Activated CD8-positive, alpha-beta T cell treated with anti-CD3 and anti-CD28 coated beads, Interleukin-2, amount 10 ng/mL, durations not matched to agents 7 days and 5 days (primary cell): ENCODE results near the gene SEMA5A. TPM values are rescaled to one million over a fixed set of nuclear protein-coding genes. Genes with fewer than 3 reads are reported as not detected.
"Not testable (repeated sequence)": the region's sequence is repeated elsewhere in the genome, so short reads cannot be mapped to it uniquely, and the experiment has no call there.

Experiments used
- ATAC-seq: fragments of 150-1000 bp; cut with Tn5 transposase; one replicate; pipeline ENCODE4 v1.10.0; 2021; ENCODE audit warnings: moderate library complexity
- CTCF ChIA-PET: fragments of 350-600 bp; sonication (Branson Sonifier 250); formaldehyde crosslinking; loops from one replicate; lab custom pipeline; 2021; ENCODE audit warnings: antibody characterized with exemption; lab: Charles Lee
- POLR2A ChIA-PET: fragments of 350-600 bp; sonication (Branson Sonifier 250); formaldehyde crosslinking; loops from one replicate; lab custom pipeline; 2021; ENCODE audit warnings: antibody characterized with exemption; lab: Charles Lee
- DNase-seq: peaks from one replicate; pipeline ENCODE4 v3.0.0-alpha.2; 2020
- H3K27ac Mint-ChIP-seq: one replicate; pipeline ENCODE4 v1.8.0; 2021; ENCODE audit warnings: mild to moderate bottlenecking, mixed read lengths
- H3K27me3 Mint-ChIP-seq: one replicate; pipeline ENCODE4 v1.8.0; 2021; ENCODE audit warnings: low read depth, mixed read lengths
- H3K36me3 Mint-ChIP-seq: one replicate; pipeline ENCODE4 v1.8.0; 2021; ENCODE audit warnings: low read depth, mixed read lengths
- H3K4me1 Mint-ChIP-seq: one replicate; pipeline ENCODE4 v1.8.0; 2021; ENCODE audit warnings: low read depth, mixed read lengths
- H3K4me3 Mint-ChIP-seq: one replicate; pipeline ENCODE4 v1.8.0; 2021; ENCODE audit warnings: mild to moderate bottlenecking, mixed read lengths
- H3K9me3 Mint-ChIP-seq: one replicate; pipeline ENCODE4 v1.8.0; 2022; ENCODE audit warnings: mixed read lengths; ENCODE audit not compliant: insufficient read depth
- total RNA-seq, 2 experiments: library from RNA; stranded (reverse); gene quantifications; one replicate each; pipeline ENCODE4 v1.2.3, GENCODE V29; 2021

Gene SEMA5A
- total RNA-seq, 2 experiments from 2014 or later: not detected

DNA sequence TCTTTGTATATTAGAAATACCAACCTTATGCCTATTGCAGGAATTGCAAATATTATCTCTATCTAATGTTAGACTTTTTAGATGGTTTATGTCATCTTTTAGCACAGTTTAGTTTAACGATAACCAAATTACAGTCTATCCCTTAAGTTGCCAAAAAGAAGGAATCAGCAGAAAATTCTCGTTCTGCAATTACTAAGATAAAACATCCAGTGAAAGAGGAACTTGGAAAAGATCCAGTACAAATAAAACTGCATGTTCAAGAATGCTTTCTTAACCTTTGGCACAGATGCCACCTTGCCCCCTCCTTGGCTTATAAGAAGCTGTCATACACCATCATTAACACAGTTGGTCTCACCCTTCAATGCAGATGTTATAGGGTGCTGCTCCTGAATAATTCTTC lies 124.0 kb downstream of the SEMA5A start:
- H3K9me3 Mint-ChIP-seq: peaks cover 6% of the 10 kb centered on the region
- no peaks in the 10 kb centered on the region for H3K36me3 Mint-ChIP-seq
- CTCF ChIA-PET: no interaction called here
- POLR2A ChIA-PET: no interaction called here
- no peak overlapping the region for H3K4me3 Mint-ChIP-seq
- DNase-seq: no peak
- no peaks in the 10 kb centered on the region for H3K27me3 Mint-ChIP-seq
- H3K4me1 Mint-ChIP-seq: no peaks in the 10 kb centered on the region
- ATAC-seq: no peak
- no peak overlapping the region for H3K27ac Mint-ChIP-seq

DNA sequence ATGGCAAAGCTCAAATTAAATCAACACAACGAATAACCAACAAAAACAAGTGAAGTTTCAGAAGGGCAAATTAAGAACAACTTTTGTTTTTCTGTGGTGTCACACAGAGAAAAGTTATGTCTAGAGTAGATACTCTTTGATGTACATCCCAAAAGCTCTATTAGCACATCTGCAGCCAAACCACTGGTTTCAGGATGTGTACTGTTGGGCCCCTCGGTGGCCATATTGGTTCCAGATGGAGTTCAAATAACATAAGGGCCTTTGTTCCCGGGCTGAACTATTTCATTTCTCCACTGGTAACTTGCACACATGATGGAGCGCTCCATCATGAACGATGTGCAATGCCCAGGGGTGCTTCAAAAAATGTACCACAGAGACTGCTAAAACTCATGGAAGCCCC lies 126.1 kb downstream of the SEMA5A start:
- no peaks in the 10 kb centered on the region for H3K4me1 Mint-ChIP-seq
- ChIA-PET POLR2A (no interaction called here), CTCF (no interaction called here)
- ATAC-seq (no peak), DNase-seq (no peak)
- H3K27ac Mint-ChIP-seq: no peak overlapping the region
- no peaks in the 10 kb centered on the region for H3K36me3 Mint-ChIP-seq
- peaks cover 6% of the 10 kb centered on the region for H3K9me3 Mint-ChIP-seq
- H3K4me3 Mint-ChIP-seq: no peak overlapping the region
- H3K27me3 Mint-ChIP-seq: no peaks in the 10 kb centered on the region

DNA sequence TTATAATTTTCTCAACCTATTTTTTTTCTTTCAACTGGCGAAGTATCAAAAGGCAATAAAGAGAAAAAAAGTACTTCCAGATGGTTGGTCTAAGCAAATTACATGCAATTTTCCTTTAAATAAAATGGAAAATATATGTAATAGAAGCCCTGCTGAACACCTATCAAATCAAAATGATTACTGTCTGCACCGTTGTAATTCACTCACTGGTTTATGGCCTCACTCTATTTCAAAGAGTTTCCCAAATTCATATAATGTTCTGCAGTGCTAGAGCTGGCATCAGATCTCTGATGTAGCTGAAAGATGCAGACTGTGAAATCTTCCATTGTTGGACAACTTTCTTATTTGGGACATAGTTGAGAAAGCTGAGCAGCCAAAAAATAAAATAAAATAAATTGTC lies 130.3 kb downstream of the SEMA5A start:
- ATAC-seq: no peak
- POLR2A ChIA-PET: interaction anchor here (0.6 kb wide), 1 partner anchor 62 kb away, joined by 4 read pairs; no protein-coding TSS in a partner anchor
- Mint-ChIP-seq H3K27ac (no peak overlapping the region), H3K27me3 (no peaks in the 10 kb centered on the region), H3K4me3 (no peak overlapping the region), H3K36me3 (no peaks in the 10 kb centered on the region), H3K9me3 (peaks cover 6% of the 10 kb centered on the region), H3K4me1 (no peaks in the 10 kb centered on the region)
- CTCF ChIA-PET: no interaction called here
- no peak for DNase-seq

DNA sequence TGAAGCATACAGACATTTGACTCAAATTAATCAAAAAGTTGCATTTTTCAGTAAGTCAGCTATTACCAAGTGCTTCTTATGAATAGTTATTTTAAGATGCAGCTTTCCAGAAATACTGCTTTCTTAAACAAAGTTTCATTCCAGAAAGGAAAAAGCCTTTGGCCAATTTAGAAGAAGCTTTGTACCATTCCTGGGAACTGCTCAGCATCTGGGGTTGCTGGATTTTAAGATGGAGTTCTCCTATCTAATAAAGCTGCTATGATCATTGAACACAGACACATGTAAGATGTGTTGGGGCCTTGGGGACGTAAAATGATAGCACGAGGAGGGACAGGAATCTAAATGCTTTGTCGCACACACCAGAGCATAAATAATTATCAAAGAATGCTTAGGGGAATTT lies 130.8 kb downstream of the SEMA5A start:
- no peak for ATAC-seq
- no peaks in the 10 kb centered on the region for H3K36me3 Mint-ChIP-seq
- no peak overlapping the region for H3K4me3 Mint-ChIP-seq

GRCh38 chr5:9411142-9411541 lies 134.7 kb downstream of the SEMA5A start:
- ATAC-seq (no peak), DNase-seq (no peak)
- ChIA-PET CTCF (no interaction called here), POLR2A (no interaction called here)
- peaks cover 4% of the 10 kb centered on the region for H3K9me3 Mint-ChIP-seq
- no peaks in the 10 kb centered on the region for H3K27me3 Mint-ChIP-seq
- no peak overlapping the region for H3K27ac Mint-ChIP-seq
- no peaks in the 10 kb centered on the region for H3K36me3 Mint-ChIP-seq
- no peak overlapping the region for H3K4me3 Mint-ChIP-seq
- no peaks in the 10 kb centered on the region for H3K4me1 Mint-ChIP-seq

More for the DNA sequence above, 130.8 kb downstream of the SEMA5A start:
- CTCF ChIA-PET: no interaction called here
- POLR2A ChIA-PET: interaction anchor here (0.6 kb wide), 1 partner anchor 61 kb away, joined by 4 read pairs; no protein-coding TSS in a partner anchor
- Mint-ChIP-seq H3K4me1 (no peaks in the 10 kb centered on the region), H3K27ac (no peak overlapping the region), H3K9me3 (peaks cover 6% of the 10 kb centered on the region), H3K27me3 (no peaks in the 10 kb centered on the region)
- DNase-seq: no peak

DNA sequence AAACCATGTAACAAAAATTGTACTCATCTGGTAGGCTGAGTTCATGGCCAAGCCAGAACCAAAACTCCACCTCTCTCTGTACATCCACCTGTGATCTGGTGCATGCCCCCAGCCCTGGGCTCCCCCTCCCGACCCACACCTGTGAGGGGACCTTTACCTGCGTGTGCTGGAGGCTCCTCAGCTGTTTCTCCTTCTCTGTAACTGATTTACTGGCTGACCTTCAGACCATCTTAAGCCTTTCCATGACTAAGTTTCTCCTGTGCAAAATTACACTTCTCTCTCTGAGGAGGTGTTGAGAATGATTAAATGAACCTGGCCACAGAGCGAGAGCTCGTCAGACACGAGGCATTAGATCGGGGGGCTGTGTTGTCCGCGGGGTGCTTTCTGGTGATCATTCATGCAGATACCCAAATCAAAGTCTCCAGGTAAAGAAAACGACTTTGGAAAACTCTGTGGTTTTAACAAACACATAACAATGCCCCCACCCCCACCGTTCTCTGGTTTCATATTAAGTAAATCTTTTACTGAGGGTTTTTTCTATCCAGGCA lies 136.4 kb downstream of the SEMA5A start:
- ATAC-seq: no peak
- no peak overlapping the region for H3K27ac Mint-ChIP-seq
- POLR2A ChIA-PET: no interaction called here
- H3K4me3 Mint-ChIP-seq: no peak overlapping the region
- H3K9me3 Mint-ChIP-seq: peaks cover 8% of the 10 kb centered on the region
- DNase-seq: no peak
- CTCF ChIA-PET: no interaction called here
- H3K27me3 Mint-ChIP-seq: no peaks in the 10 kb centered on the region
- no peaks in the 10 kb centered on the region for H3K4me1 Mint-ChIP-seq
- no peaks in the 10 kb centered on the region for H3K36me3 Mint-ChIP-seq

GRCh38 chr5:9408964-9409363 lies 136.9 kb downstream of the SEMA5A start:
- Mint-ChIP-seq H3K4me1 (no peaks in the 10 kb centered on the region), H3K27me3 (no peaks in the 10 kb centered on the region), H3K36me3 (no peaks in the 10 kb centered on the region), H3K9me3 (peaks cover 10% of the 10 kb centered on the region), H3K27ac (no peak overlapping the region), H3K4me3 (no peak overlapping the region)
- DNase-seq: no peak
- no peak for ATAC-seq
- ChIA-PET CTCF (no interaction called here), POLR2A (no interaction called here)

GRCh38 chr5:9405196-9405754 lies 140.6 kb downstream of the SEMA5A start:
- ChIA-PET CTCF (no interaction called here), POLR2A (no interaction called here)
- H3K4me3 Mint-ChIP-seq: no peak overlapping the region
- H3K27me3 Mint-ChIP-seq: no peaks in the 10 kb centered on the region
- H3K4me1 Mint-ChIP-seq: no peaks in the 10 kb centered on the region
- no peak overlapping the region for H3K27ac Mint-ChIP-seq
- no peak for DNase-seq
- peaks cover 10% of the 10 kb centered on the region for H3K9me3 Mint-ChIP-seq
- ATAC-seq: no peak
- no peaks in the 10 kb centered on the region for H3K36me3 Mint-ChIP-seq

DNA sequence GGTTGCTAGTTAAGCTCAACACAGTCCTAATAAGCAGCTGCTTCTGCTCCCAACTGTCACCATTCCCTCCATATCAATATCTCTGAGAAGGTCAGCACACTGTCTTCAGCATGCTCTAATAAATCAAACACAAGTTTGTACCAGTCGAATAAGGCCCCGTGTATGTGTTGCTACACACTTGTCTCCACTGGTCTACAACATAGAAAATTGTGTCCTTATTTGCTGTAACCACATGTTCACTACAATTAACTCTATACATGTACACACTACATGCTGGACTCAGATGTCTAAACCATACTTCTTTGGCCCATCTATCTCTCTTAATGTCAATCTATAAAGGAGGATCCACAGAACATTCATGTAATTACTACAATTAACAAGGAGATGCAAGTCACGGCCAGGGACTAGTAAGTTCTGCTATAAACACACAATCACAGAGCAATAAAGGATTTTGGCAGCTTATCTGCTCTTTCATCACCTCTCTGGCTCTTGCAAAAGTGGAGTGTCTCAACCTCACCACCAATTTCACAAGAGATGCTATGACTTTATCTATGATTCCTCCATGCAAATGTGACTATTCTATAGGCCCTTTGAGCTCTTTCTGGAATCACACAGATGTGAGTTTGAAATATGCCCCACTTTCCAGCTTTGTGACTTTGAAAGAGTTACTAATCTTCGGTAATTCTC lies 143.9 kb downstream of the SEMA5A start:
- Mint-ChIP-seq H3K27ac (no peak overlapping the region), H3K9me3 (peaks cover 15% of the 10 kb centered on the region), H3K27me3 (no peaks in the 10 kb centered on the region), H3K4me1 (no peaks in the 10 kb centered on the region), H3K4me3 (no peak overlapping the region), H3K36me3 (no peaks in the 10 kb centered on the region)
- POLR2A ChIA-PET: no interaction called here
- CTCF ChIA-PET: no interaction called here
- no peak for ATAC-seq
- DNase-seq: no peak

- DNase-seq, CTCF ChIA-PET, H3K4me3 Mint-ChIP-seq, POLR2A ChIA-PET, H3K27me3 Mint-ChIP-seq, H3K27ac Mint-ChIP-seq, H3K4me1 Mint-ChIP-seq, ATAC-seq, H3K36me3 Mint-ChIP-seq: not testable (repeated sequence)
- peaks cover 11% of the 10 kb centered on the region for H3K9me3 Mint-ChIP-seq
These were observed 146.1 kb downstream of the SEMA5A start for GRCh38 chr5:9399783-9400182.

GRCh38 chr5:9399094-9399493 lies 146.8 kb downstream of the SEMA5A start:
- no peaks in the 10 kb centered on the region for H3K4me1 Mint-ChIP-seq
- ChIA-PET POLR2A (no interaction called here), CTCF (no interaction called here)
- H3K4me3 Mint-ChIP-seq: no peak overlapping the region
- no peak for ATAC-seq
- no peak overlapping the region for H3K27ac Mint-ChIP-seq
- no peaks in the 10 kb centered on the region for H3K36me3 Mint-ChIP-seq
- DNase-seq: no peak
- peaks cover 8% of the 10 kb centered on the region for H3K9me3 Mint-ChIP-seq
- H3K27me3 Mint-ChIP-seq: no peaks in the 10 kb centered on the region

GRCh38 chr5:9398227-9398626 lies 147.6 kb downstream of the SEMA5A start:
- peaks cover 8% of the 10 kb centered on the region for H3K9me3 Mint-ChIP-seq
- H3K36me3 Mint-ChIP-seq: no peaks in the 10 kb centered on the region
- POLR2A ChIA-PET: no interaction called here
- CTCF ChIA-PET: no interaction called here
- ATAC-seq (no peak), DNase-seq (no peak)
- no peaks in the 10 kb centered on the region for H3K27me3 Mint-ChIP-seq
- H3K27ac Mint-ChIP-seq: no peak overlapping the region
- H3K4me3 Mint-ChIP-seq: no peak overlapping the region
- H3K4me1 Mint-ChIP-seq: no peaks in the 10 kb centered on the region
